HEK293 (cell line): ENCODE results near the gene NID2.

Experiments used
- CTCF ChIA-PET: fragments of 350-600 bp; formaldehyde crosslinking; extraction: SDS; loops from one replicate; lab custom pipeline; 2021; ENCODE audit warnings: antibody characterized with exemption; lab: Yijun Ruan, JAX
- POLR2A ChIA-PET: fragments of 300-600 bp; formaldehyde crosslinking; extraction: SDS; loops from one replicate; lab custom pipeline; 2020; ENCODE audit warnings: antibody characterized with exemption, inconsistent platforms; lab: Yijun Ruan, JAX
- H3K27ac ChIP-seq: fragments of 200-500 bp; sonication (Bioruptor generic); 2 replicates; pipeline ENCODE4 v1.5.1; 2014; ENCODE audit warnings: low read depth, low read length, control low read depth, inconsistent platforms; ENCODE audit errors: extremely low read depth
- H3K36me3 ChIP-seq, 2 experiments: fragments of 200-500 bp in 1 of 2; sonication (Bioruptor generic) in 1 of 2; 1 replicate in 1 of 2; 2 replicates in 1 of 2; pipeline ENCODE4 v1.5.1; 2014 to 2017; ENCODE audit warnings: inconsistent platforms in 2 of 2, low read length in 2 of 2; ENCODE audit not compliant: control insufficient read depth in 2 of 2, insufficient read depth in 1 of 2
- H3K4me1 ChIP-seq: fragments of 200-500 bp; sonication (Bioruptor generic); 2 replicates; pipeline ENCODE4 v1.5.1; 2014; ENCODE audit warnings: mild to moderate bottlenecking, low read length, inconsistent platforms; ENCODE audit not compliant: control insufficient read depth, insufficient read depth
- H3K4me3 ChIP-seq: 2 replicates; pipeline ENCODE4 v1.5.1; 2011; ENCODE audit warnings: low read depth, mild to moderate bottlenecking, control low read depth, low read length, moderate library complexity
- H3K9me3 ChIP-seq: fragments of 200-500 bp; sonication (Bioruptor generic); 2 replicates; pipeline ENCODE4 v1.5.1; 2014; ENCODE audit warnings: low read depth, low read length, inconsistent platforms; ENCODE audit not compliant: control insufficient read depth, insufficient read depth
- BCL11B ChIP-seq: fragments of 450-650 bp; formaldehyde crosslinking; IDR thresholded peaks from 2 replicates; pipeline ENCODE4 v1.5.1; 2016; ENCODE audit warnings: low read depth, missing biosample characterization, missing genetic modification characterization
- HOXC10 ChIP-seq: sonication (generic); formaldehyde crosslinking; IDR thresholded peaks from 2 replicates; pipeline ENCODE4 v1.8.1; 2023; ENCODE audit warnings: mild to moderate bottlenecking, missing genetic modification reagents
- KLF10 ChIP-seq: fragments of 450-650 bp; IDR thresholded peaks from 2 replicates; pipeline ENCODE4 v1.5.1; 2018; ENCODE audit warnings: missing biosample characterization, mild to moderate bottlenecking, missing genetic modification characterization
- KLF16 ChIP-seq: fragments of 450-650 bp; formaldehyde crosslinking; IDR thresholded peaks from 2 replicates; pipeline ENCODE4 v1.5.1; 2017; ENCODE audit warnings: missing biosample characterization, missing genetic modification characterization
- MEIS1 ChIP-seq: sonication (generic); formaldehyde crosslinking; IDR thresholded peaks from 2 replicates; pipeline ENCODE4 v1.8.1; 2022; ENCODE audit warnings: missing genetic modification reagents, mild to moderate bottlenecking, borderline replicate concordance
- OVOL3 ChIP-seq: fragments of 450-650 bp; formaldehyde crosslinking; IDR thresholded peaks from 2 replicates; pipeline ENCODE4 v1.5.1; 2016; ENCODE audit warnings: missing biosample characterization, missing genetic modification characterization
- ZBTB1 ChIP-seq: fragments of 450-650 bp; formaldehyde crosslinking; IDR thresholded peaks from 2 replicates; pipeline ENCODE4 v1.5.1; 2016; ENCODE audit warnings: missing biosample characterization, missing genetic modification characterization
- ZBTB17 ChIP-seq: fragments of 450-650 bp; formaldehyde crosslinking; IDR thresholded peaks from 2 replicates; pipeline ENCODE4 v1.5.1; 2016; ENCODE audit warnings: missing biosample characterization, missing genetic modification characterization
- ZBTB7A ChIP-seq: fragments of 450-650 bp; formaldehyde crosslinking; IDR thresholded peaks from 2 replicates; pipeline ENCODE4 v1.5.1; 2016; ENCODE audit warnings: low read depth, missing biosample characterization, missing genetic modification characterization
- ZEB2 ChIP-seq: fragments of 450-650 bp; formaldehyde crosslinking; IDR thresholded peaks from 2 replicates; pipeline ENCODE4 v1.5.1; 2016; ENCODE audit warnings: missing biosample characterization, missing genetic modification characterization
- ZNF121 ChIP-seq: fragments of 450-650 bp; formaldehyde crosslinking; IDR thresholded peaks from 2 replicates; pipeline ENCODE4 v1.5.1; 2016; ENCODE audit warnings: missing biosample characterization, missing genetic modification characterization
- ZNF133 ChIP-seq: fragments of 450-650 bp; formaldehyde crosslinking; IDR thresholded peaks from 2 replicates; pipeline ENCODE4 v1.5.1; 2016; ENCODE audit warnings: missing biosample characterization, missing genetic modification characterization
- ZNF19 ChIP-seq: fragments of 450-650 bp; formaldehyde crosslinking; IDR thresholded peaks from 2 replicates; pipeline ENCODE4; 2016; ENCODE audit warnings: missing biosample characterization, missing genetic modification characterization, low read depth
- ZNF202 ChIP-seq: fragments of 450-650 bp; formaldehyde crosslinking; IDR thresholded peaks from 2 replicates; pipeline ENCODE4 v1.5.1; 2016; ENCODE audit warnings: missing biosample characterization, missing genetic modification characterization, borderline replicate concordance
- ZNF24 ChIP-seq: fragments of 450-650 bp; formaldehyde crosslinking; IDR thresholded peaks from 2 replicates; pipeline ENCODE4 v1.5.1; 2016; ENCODE audit warnings: missing biosample characterization, missing genetic modification characterization
- ZNF391 ChIP-seq: fragments of 450-650 bp; formaldehyde crosslinking; IDR thresholded peaks from 2 replicates; pipeline ENCODE4 v1.5.1; 2016; ENCODE audit warnings: low read depth, missing biosample characterization, missing genetic modification characterization, borderline replicate concordance
- ZNF473 ChIP-seq: fragments of 450-650 bp; formaldehyde crosslinking; IDR thresholded peaks from 2 replicates; pipeline ENCODE4 v1.5.1; 2017; ENCODE audit warnings: missing biosample characterization, missing genetic modification characterization
- ZNF549 ChIP-seq: fragments of 450-650 bp; IDR thresholded peaks from 2 replicates; pipeline ENCODE4 v1.5.1; 2018; ENCODE audit warnings: missing biosample characterization, missing genetic modification characterization, mild to moderate bottlenecking, inconsistent platforms, moderate library complexity
- ZNF560 ChIP-seq: fragments of 450-650 bp; formaldehyde crosslinking; IDR thresholded peaks from 2 replicates; pipeline ENCODE4 v1.5.1; 2017; ENCODE audit warnings: missing biosample characterization, missing genetic modification characterization, borderline replicate concordance
- ZNF654 ChIP-seq: fragments of 450-650 bp; formaldehyde crosslinking; IDR thresholded peaks from 2 replicates; pipeline ENCODE4 v1.5.1; 2016; ENCODE audit warnings: low read depth, missing biosample characterization, missing genetic modification characterization
- ZNF747 ChIP-seq: fragments of 450-650 bp; formaldehyde crosslinking; IDR thresholded peaks from 2 replicates; pipeline ENCODE4 v1.5.1; 2016; ENCODE audit warnings: missing biosample characterization, missing genetic modification characterization
- ZNF776 ChIP-seq: fragments of 450-650 bp; formaldehyde crosslinking; IDR thresholded peaks from 2 replicates; pipeline ENCODE4 v1.5.0; 2017; ENCODE audit warnings: missing biosample characterization, missing genetic modification characterization, borderline replicate concordance
- ZNF843 ChIP-seq: fragments of 450-650 bp; formaldehyde crosslinking; IDR thresholded peaks from 2 replicates; pipeline ENCODE4 v1.5.1; 2016; ENCODE audit warnings: missing biosample characterization, missing genetic modification characterization
- ZSCAN23 ChIP-seq: fragments of 450-650 bp; formaldehyde crosslinking; IDR thresholded peaks from 2 replicates; pipeline ENCODE4 v1.5.1; 2016; ENCODE audit warnings: missing biosample characterization, missing genetic modification characterization
- TF ChIP-seq, protein P1 (sequence below): fragments of 450-650 bp; formaldehyde crosslinking; IDR thresholded peaks from 2 replicates; pipeline ENCODE4 v1.5.1; 2016; ENCODE audit warnings: missing biosample characterization, missing genetic modification characterization
- TF ChIP-seq, protein P2 (sequence below): fragments of 450-650 bp; formaldehyde crosslinking; IDR thresholded peaks from 2 replicates; pipeline ENCODE4 v1.5.1; 2016; ENCODE audit warnings: missing biosample characterization, missing genetic modification characterization

NID2 gene

DNA sequence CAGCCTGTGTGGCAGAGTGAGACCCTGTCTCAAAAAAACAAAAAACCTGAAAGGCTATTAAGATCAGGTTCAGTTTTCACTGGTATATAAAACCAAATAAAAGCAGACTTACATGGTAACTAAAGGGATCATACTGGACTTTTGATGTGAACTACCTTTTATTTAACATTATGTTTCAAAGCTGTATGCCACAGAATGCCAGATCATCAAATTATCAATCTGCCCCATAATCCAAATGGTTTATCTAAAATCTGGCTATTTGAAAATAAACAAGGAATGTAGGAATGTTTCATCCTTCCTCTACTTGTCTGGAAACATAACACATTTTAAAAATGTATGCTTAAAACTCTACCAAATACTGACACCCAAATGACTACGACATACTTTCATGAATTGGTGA is 14.2 kb downstream of the NID2 start (continued):
- TF ChIP-seq OVOL3 (tag by site-specific recombination) (no peak), ZNF133 (tag by site-specific recombination) (no peak), BCL11B (tag by site-specific recombination) (no peak), ZBTB17 (tag by site-specific recombination) (no peak), ZNF560 (tag by site-specific recombination) (no peak), ZNF121 (tag by site-specific recombination) (no peak), ZSCAN23 (tag by site-specific recombination) (no peak)

DNA sequence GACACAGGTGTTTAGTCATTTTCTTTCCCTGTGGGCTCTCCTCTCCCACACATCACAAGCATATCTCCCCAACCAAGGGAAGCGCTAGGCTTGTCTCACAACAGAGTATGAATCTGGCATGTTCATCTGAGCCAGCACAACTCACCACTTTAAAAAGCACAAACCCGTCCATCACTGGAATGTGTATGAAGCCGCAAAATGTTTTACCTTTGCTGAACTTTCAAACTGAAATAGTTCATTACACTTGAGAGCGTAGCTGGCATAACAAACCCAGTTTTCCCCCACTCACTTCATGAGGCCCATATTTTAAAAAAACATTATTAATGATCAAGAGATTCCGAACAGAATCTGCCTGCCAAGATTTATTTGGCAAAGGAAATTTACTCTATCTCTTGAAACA is 15.8 kb downstream of the NID2 start:
- Histone ChIP-seq H3K4me3 (no peak overlapping the region), H3K27ac (no peak overlapping the region), H3K9me3 (no peaks in the 10 kb centered on the region), H3K4me1 (no peaks in the 10 kb centered on the region), H3K36me3 (peaks cover 0 to 8% of the 10 kb centered on the region in 2 experiments; a peak in 1 of 3 replicates)
- CTCF ChIA-PET, result no interaction called here
- TF ChIP-seq ZEB2 (tag by site-specific recombination), result no peak
- TF ChIP-seq, protein P1, sequence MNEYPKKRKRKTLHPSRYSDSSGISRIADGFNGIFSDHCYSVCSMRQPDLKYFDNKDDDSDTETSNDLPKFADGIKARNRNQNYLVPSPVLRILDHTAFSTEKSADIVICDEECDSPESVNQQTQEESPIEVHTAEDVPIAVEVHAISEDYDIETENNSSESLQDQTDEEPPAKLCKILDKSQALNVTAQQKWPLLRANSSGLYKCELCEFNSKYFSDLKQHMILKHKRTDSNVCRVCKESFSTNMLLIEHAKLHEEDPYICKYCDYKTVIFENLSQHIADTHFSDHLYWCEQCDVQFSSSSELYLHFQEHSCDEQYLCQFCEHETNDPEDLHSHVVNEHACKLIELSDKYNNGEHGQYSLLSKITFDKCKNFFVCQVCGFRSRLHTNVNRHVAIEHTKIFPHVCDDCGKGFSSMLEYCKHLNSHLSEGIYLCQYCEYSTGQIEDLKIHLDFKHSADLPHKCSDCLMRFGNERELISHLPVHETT, result no peak
- no peak for TF ChIP-seq ZNF549
- TF ChIP-seq KLF10 (tag by site-specific recombination), result no peak
- TF ChIP-seq ZNF843 (tag by site-specific recombination), result no peak
- no peak for TF ChIP-seq ZNF202 (tag by site-specific recombination)
- TF ChIP-seq, protein P2, sequence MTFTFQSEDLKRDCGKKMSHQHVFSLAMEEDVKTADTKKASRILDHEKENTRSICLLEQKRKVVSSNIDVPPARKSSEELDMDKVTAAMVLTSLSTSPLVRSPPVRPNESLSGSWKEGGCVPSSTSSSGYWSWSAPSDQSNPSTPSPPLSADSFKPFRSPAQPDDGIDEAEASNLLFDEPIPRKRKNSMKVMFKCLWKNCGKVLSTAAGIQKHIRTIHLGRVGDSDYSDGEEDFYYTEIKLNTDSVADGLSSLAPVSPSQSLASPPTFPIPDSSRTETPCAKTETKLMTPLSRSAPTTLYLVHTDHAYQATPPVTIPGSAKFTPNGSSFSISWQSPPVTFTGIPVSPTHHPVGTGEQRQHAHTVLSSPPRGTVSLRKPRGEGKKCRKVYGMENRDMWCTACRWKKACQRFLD (tag by site-specific recombination), result no peak
- TF ChIP-seq ZNF473 (tag by site-specific recombination), result no peak
- TF ChIP-seq ZNF19, result no peak
- TF ChIP-seq ZNF391 (tag by site-specific recombination), result no peak
- no peak for TF ChIP-seq ZNF24
- no peak for TF ChIP-seq MEIS1 (CRISPR knock-in tag)
- no peak for TF ChIP-seq ZNF654 (tag by site-specific recombination)
- no peak for TF ChIP-seq ZNF747
- TF ChIP-seq ZNF776 (tag by site-specific recombination), result no peak
- no peak for TF ChIP-seq ZBTB1 (tag by site-specific recombination)
- TF ChIP-seq ZBTB7A (tag by site-specific recombination), result no peak
- no peak for TF ChIP-seq KLF16 (tag by site-specific recombination)
- no peak for TF ChIP-seq HOXC10 (CRISPR knock-in tag)
- POLR2A ChIA-PET, result no interaction called here
